Measurements from ENCODE around the gene CLRN1. TPM values are rescaled to one million over a fixed set of nuclear protein-coding genes. Genes with fewer than 3 reads are reported as not detected.

CLRN1 gene
- total RNA-seq, 2 donors from 2014 or later = not detected

DNA sequence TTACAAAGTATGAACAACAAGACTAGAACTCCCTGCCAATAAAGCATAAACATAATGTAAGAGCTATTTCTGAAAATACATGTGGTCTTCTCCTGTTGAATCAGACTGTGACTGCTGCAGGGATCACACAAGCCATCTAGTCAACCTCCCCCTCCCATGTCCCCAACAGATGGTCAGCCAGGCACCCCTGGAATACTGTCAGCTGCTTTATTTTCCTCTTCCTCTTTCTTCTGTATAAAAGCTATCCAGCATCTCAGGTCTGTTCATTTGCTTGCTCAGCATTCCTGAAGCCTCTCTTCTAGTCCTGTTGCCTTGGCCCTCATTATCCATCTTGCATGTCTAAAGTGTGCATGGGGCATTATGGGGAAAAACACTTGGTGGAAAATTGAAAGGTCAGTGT is 60.8 kb downstream of the CLRN1 start:
- Histone ChIP-seq H3K36me3 (ENCODE audit: control insufficient read depth, insufficient read depth, low read length) (no peaks in the 10 kb centered on the region), H3K27ac (ENCODE audit: low read depth, low read length) (no peak overlapping the region), H3K4me3 (ENCODE audit: low read length) (no peak overlapping the region), H3K9me3 (ENCODE audit: control insufficient read depth, low read length) (no peaks in the 10 kb centered on the region), H3K4me1 (ENCODE audit: control insufficient read depth, insufficient read depth, low read length) (no peaks in the 10 kb centered on the region), H3K9ac (ENCODE audit: extremely low read depth, low read length, poor library complexity, severe bottlenecking) (no peak overlapping the region), H3K27me3 (ENCODE audit: control insufficient read depth, insufficient read depth, low read length, poor library complexity, severe bottlenecking) (no peaks in the 10 kb centered on the region)
- Mint-ChIP-seq H3K27ac (no peak overlapping the region), H3K4me3 (no peak overlapping the region), H3K9me3 (no peaks in the 10 kb centered on the region), H3K4me1 (peaks cover 10% of the 10 kb centered on the region), H3K36me3 (ENCODE audit: low read depth) (no peaks in the 10 kb centered on the region), H3K27me3 (ENCODE audit: insufficient read depth) (no peaks in the 10 kb centered on the region)
- TF ChIP-seq, protein P1, sequence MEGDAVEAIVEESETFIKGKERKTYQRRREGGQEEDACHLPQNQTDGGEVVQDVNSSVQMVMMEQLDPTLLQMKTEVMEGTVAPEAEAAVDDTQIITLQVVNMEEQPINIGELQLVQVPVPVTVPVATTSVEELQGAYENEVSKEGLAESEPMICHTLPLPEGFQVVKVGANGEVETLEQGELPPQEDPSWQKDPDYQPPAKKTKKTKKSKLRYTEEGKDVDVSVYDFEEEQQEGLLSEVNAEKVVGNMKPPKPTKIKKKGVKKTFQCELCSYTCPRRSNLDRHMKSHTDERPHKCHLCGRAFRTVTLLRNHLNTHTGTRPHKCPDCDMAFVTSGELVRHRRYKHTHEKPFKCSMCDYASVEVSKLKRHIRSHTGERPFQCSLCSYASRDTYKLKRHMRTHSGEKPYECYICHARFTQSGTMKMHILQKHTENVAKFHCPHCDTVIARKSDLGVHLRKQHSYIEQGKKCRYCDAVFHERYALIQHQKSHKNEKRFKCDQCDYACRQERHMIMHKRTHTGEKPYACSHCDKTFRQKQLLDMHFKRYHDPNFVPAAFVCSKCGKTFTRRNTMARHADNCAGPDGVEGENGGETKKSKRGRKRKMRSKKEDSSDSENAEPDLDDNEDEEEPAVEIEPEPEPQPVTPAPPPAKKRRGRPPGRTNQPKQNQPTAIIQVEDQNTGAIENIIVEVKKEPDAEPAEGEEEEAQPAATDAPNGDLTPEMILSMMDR (conservative IDR thresholded peaks at IDR 0.05) = no peak
- no peak for DNase-seq

DNA sequence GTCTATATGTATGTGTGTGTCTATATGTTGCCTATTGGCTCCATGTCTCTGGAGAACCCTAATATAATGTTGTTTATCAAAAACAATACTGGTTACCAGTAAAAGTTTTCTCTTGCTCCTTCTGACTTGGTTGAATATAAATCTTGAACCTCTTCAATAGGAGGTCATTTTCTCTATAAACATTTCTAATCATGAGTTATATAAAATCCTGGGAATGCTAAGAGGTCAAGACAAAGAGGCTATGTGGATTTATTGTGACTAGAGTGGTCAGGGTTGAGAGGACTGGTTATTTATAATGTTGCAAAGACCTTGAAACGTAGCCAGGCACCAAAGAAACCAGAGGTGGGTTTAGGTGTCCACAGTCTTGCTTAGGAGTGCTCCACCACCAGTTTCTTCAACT is 66.1 kb downstream of the CLRN1 start:
- no peak overlapping the region for H3K4me3 Mint-ChIP-seq
- TF ChIP-seq, protein P1 (conservative IDR thresholded peaks at IDR 0.05) = no peak
- no peak for DNase-seq
- H3K9me3 ChIP-seq (ENCODE audit: control insufficient read depth, low read length) = no peaks in the 10 kb centered on the region
- H3K36me3 Mint-ChIP-seq (ENCODE audit: low read depth) = no peaks in the 10 kb centered on the region
- no peaks in the 10 kb centered on the region for H3K27me3 ChIP-seq (ENCODE audit: control insufficient read depth, insufficient read depth, low read length, poor library complexity, severe bottlenecking)
- H3K4me1 ChIP-seq (ENCODE audit: control insufficient read depth, insufficient read depth, low read length) = no peaks in the 10 kb centered on the region
- H3K4me3 ChIP-seq (ENCODE audit: low read length) = no peak overlapping the region
- no peaks in the 10 kb centered on the region for H3K9me3 Mint-ChIP-seq
- no peak overlapping the region for H3K27ac Mint-ChIP-seq
- no peaks in the 10 kb centered on the region for H3K27me3 Mint-ChIP-seq (ENCODE audit: insufficient read depth)
- no peak overlapping the region for H3K27ac ChIP-seq (ENCODE audit: low read depth, low read length)
- no peaks in the 10 kb centered on the region for H3K36me3 ChIP-seq (ENCODE audit: control insufficient read depth, insufficient read depth, low read length)
- H3K9ac ChIP-seq (ENCODE audit: extremely low read depth, low read length, poor library complexity, severe bottlenecking) = no peak overlapping the region
- WGBS, 2 experiments (ENCODE audit: insufficient coverage in 1 of 2, insufficient read length in 1 of 2) = 95 to 100% methylated on average over 1 of the region's 1 CpG
- peaks cover 10% of the 10 kb centered on the region for H3K4me1 Mint-ChIP-seq

GRCh38 chr3:150905746-150906145 is 66.8 kb downstream of the CLRN1 start:
- Histone ChIP-seq H3K36me3 (ENCODE audit: control insufficient read depth, insufficient read depth, low read length) (no peaks in the 10 kb centered on the region), H3K27me3 (ENCODE audit: control insufficient read depth, insufficient read depth, low read length, poor library complexity, severe bottlenecking) (no peaks in the 10 kb centered on the region), H3K27ac (ENCODE audit: low read depth, low read length) (no peak overlapping the region), H3K4me1 (ENCODE audit: control insufficient read depth, insufficient read depth, low read length) (no peaks in the 10 kb centered on the region), H3K4me3 (ENCODE audit: low read length) (no peak overlapping the region), H3K9ac (ENCODE audit: extremely low read depth, low read length, poor library complexity, severe bottlenecking) (no peak overlapping the region), H3K9me3 (ENCODE audit: control insufficient read depth, low read length) (no peaks in the 10 kb centered on the region)
- 95 to 100% methylated on average over 1 of the region's 1 CpG for WGBS, 2 experiments (ENCODE audit: insufficient coverage in 1 of 2, insufficient read length in 1 of 2)
- no peaks in the 10 kb centered on the region for H3K27me3 Mint-ChIP-seq (ENCODE audit: insufficient read depth)
- no peak for DNase-seq
- no peak overlapping the region for H3K4me3 Mint-ChIP-seq
- TF ChIP-seq, protein P1 (conservative IDR thresholded peaks at IDR 0.05) = no peak
- H3K9me3 Mint-ChIP-seq = no peaks in the 10 kb centered on the region
- H3K36me3 Mint-ChIP-seq (ENCODE audit: low read depth) = no peaks in the 10 kb centered on the region
- peaks cover 10% of the 10 kb centered on the region for H3K4me1 Mint-ChIP-seq
- H3K27ac Mint-ChIP-seq = no peak overlapping the region
